WTC11 (cell line): Measurements from ENCODE around the gene MGRN1. TPM values are rescaled to one million over a fixed set of nuclear protein-coding genes. Genes with fewer than 3 reads are reported as not detected.

Experiments
- ATAC-seq: fragments of 200-7000 bp; cut with Tn5 transposase; 2 replicates; pipeline ENCODE4 v1.10.0; 2021; ENCODE audit warnings: mild to moderate bottlenecking, moderate library complexity
- CTCF ChIA-PET: fragments of 300-600 bp; sonication (Branson Sonifier 250); formaldehyde crosslinking; loops from one replicate; lab custom pipeline; 2021; ENCODE audit warnings: antibody characterized with exemption; lab: Charles Lee
- POLR2A ChIA-PET: fragments of 350-600 bp; sonication (Branson Sonifier 250); formaldehyde crosslinking; loops from one replicate; lab custom pipeline; 2021; ENCODE audit warnings: antibody characterized with exemption; lab: Charles Lee
- DNase-seq: peaks from one replicate; pipeline ENCODE4 v3.0.0; 2021; ENCODE audit warnings: low spot score
- H3K27ac Mint-ChIP-seq: 2 replicates; pipeline ENCODE4 v1.8.0; 2021; ENCODE audit warnings: mixed read lengths
- H3K27me3 Mint-ChIP-seq: 2 replicates; pipeline ENCODE4 v1.8.0; 2021; ENCODE audit warnings: low read depth, mild to moderate bottlenecking, moderate library complexity, mixed read lengths
- H3K36me3 Mint-ChIP-seq: 2 replicates; pipeline ENCODE4 v1.8.0; 2021; ENCODE audit warnings: mixed read lengths
- H3K4me1 Mint-ChIP-seq: 2 replicates; pipeline ENCODE4 v1.8.0; 2022; ENCODE audit warnings: mixed read lengths
- H3K4me3 Mint-ChIP-seq: 2 replicates; pipeline ENCODE4 v1.8.0; 2021; ENCODE audit warnings: mild to moderate bottlenecking, moderate library complexity, mixed read lengths
- H3K9me3 Mint-ChIP-seq: 2 replicates; pipeline ENCODE4 v1.8.0; 2021; ENCODE audit warnings: mixed read lengths
- ATF1 ChIP-seq: sonication (generic); formaldehyde crosslinking; IDR thresholded peaks from 2 replicates; pipeline ENCODE4 v1.8.1; 2023; ENCODE audit warnings: mild to moderate bottlenecking, moderate library complexity, missing genetic modification reagents
- ATF2 ChIP-seq: sonication (generic); formaldehyde crosslinking; IDR thresholded peaks from 2 replicates; pipeline ENCODE4 v1.8.1; 2022; ENCODE audit warnings: low read depth, missing genetic modification reagents, borderline replicate concordance
- ATF6 ChIP-seq: sonication (generic); formaldehyde crosslinking; IDR thresholded peaks from 2 replicates; pipeline ENCODE4 v1.8.1; 2023; ENCODE audit warnings: mild to moderate bottlenecking, missing genetic modification reagents
- CBFB ChIP-seq: sonication (generic); formaldehyde crosslinking; IDR thresholded peaks from 2 replicates; pipeline ENCODE4 v1.8.1; 2022; ENCODE audit warnings: mild to moderate bottlenecking, low read depth, missing genetic modification reagents
- CTCF ChIP-seq: fragments of 200-600 bp; IDR thresholded peaks from 2 replicates; pipeline ENCODE4 v1.8.0; 2022; ENCODE audit warnings: antibody characterized with exemption
- JAZF1 ChIP-seq: fragments of 250-450 bp; sonication (Bioruptor Pico); IDR thresholded peaks from 2 replicates; pipeline ENCODE4 v1.9.0; 2021; ENCODE audit warnings: moderate library complexity, mild to moderate bottlenecking, inconsistent platforms
- MXD4 ChIP-seq: fragments of 250-450 bp; sonication (Bioruptor Pico); IDR thresholded peaks from 2 replicates; pipeline ENCODE4 v1.8.0; 2021; ENCODE audit warnings: mild to moderate bottlenecking, moderate library complexity, borderline replicate concordance
- OVOL2 ChIP-seq: fragments of 250-450 bp; sonication (Bioruptor Pico); IDR thresholded peaks from 2 replicates; pipeline ENCODE4 v1.9.0; 2021; ENCODE audit warnings: mild to moderate bottlenecking, borderline replicate concordance
- RELA ChIP-seq: sonication (generic); formaldehyde crosslinking; IDR thresholded peaks from 2 replicates; pipeline ENCODE4 v1.8.1; 2022; ENCODE audit warnings: missing genetic modification reagents, mild to moderate bottlenecking, borderline replicate concordance
- SOX15 ChIP-seq: fragments of 250-450 bp; sonication (Bioruptor Pico); IDR thresholded peaks from 2 replicates; pipeline ENCODE4 v1.9.0; 2021; ENCODE audit warnings: mild to moderate bottlenecking
- TP53 ChIP-seq: sonication (generic); formaldehyde crosslinking; IDR thresholded peaks from 2 replicates; pipeline ENCODE4 v1.8.1; 2023; ENCODE audit warnings: mild to moderate bottlenecking, missing genetic modification reagents
- ZBTB21 ChIP-seq: sonication (generic); formaldehyde crosslinking; IDR thresholded peaks from 2 replicates; pipeline ENCODE4 v1.8.1; 2023; ENCODE audit warnings: mild to moderate bottlenecking, missing genetic modification reagents, borderline replicate concordance
- ZBTB43 ChIP-seq: sonication (generic); formaldehyde crosslinking; IDR thresholded peaks from 2 replicates; pipeline ENCODE4 v1.8.1; 2023; ENCODE audit warnings: mild to moderate bottlenecking, missing genetic modification reagents
- ZMAT4 ChIP-seq: fragments of 250-450 bp; sonication (Bioruptor Pico); IDR thresholded peaks from 2 replicates; pipeline ENCODE4 v1.9.0; 2021; ENCODE audit warnings: mild to moderate bottlenecking
- ZNF219 ChIP-seq: sonication (generic); formaldehyde crosslinking; IDR thresholded peaks from 2 replicates; pipeline ENCODE4 v1.8.0; 2023; ENCODE audit warnings: missing genetic modification reagents, mild to moderate bottlenecking, borderline replicate concordance
- ZNF317 ChIP-seq: sonication (generic); formaldehyde crosslinking; IDR thresholded peaks from 2 replicates; pipeline ENCODE4 v1.8.1; 2023; ENCODE audit warnings: low read depth, mild to moderate bottlenecking, moderate library complexity, missing genetic modification reagents, borderline replicate concordance
- total RNA-seq: library from RNA; stranded (reverse); gene quantifications from 3 replicates; pipeline ENCODE4 v1.2.3, GENCODE V29; 2021
- TF ChIP-seq, protein P1 (sequence below): fragments of 250-450 bp; sonication (Bioruptor Pico); IDR thresholded peaks from 2 replicates; pipeline ENCODE4 v2.1.2; 2022; ENCODE audit warnings: mild to moderate bottlenecking, moderate library complexity
- TF ChIP-seq, protein P2 (sequence below): sonication (generic); formaldehyde crosslinking; IDR thresholded peaks from 2 replicates; pipeline ENCODE4 v1.8.0; 2022; ENCODE audit warnings: mild to moderate bottlenecking, missing genetic modification reagents
- TF ChIP-seq, protein P3 (sequence below): sonication (generic); formaldehyde crosslinking; IDR thresholded peaks from 2 replicates; pipeline ENCODE4 v1.8.1; 2022; ENCODE audit warnings: low read depth, mild to moderate bottlenecking, moderate library complexity, missing genetic modification reagents, borderline replicate concordance

Gene MGRN1
- total RNA-seq, 1 experiment from 2014 or later, result 88.8 TPM

DNA sequence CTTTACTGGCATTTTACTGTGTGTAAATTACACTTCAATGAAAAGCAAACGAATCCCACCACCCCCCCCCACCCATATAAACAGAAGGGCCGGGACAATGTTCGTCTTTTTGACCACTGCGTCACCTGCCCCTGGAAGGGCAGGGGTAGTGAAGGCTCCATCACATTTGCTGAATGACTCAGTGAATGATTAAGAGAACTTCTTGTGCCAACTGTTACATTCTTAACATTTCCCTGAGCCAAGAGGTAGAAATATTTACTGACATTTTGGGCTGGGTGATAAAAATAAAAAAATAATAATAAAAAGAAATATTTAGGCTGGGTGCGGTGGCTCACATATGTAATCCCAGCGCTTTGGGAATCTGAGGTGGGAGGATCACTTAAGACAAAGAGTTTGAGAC lies 44.4 kb upstream of the MGRN1 start:
- CTCF ChIA-PET, result interaction anchor here (3.0 kb wide), 1 partner anchor 32 kb away, joined by 9 read pairs; no protein-coding TSS in a partner anchor
- Mint-ChIP-seq H3K4me1 (no peaks in the 10 kb centered on the region), H3K27ac (no peak overlapping the region), H3K27me3 (no peaks in the 10 kb centered on the region), H3K9me3 (no peaks in the 10 kb centered on the region), H3K4me3 (no peak overlapping the region), H3K36me3 (no peaks in the 10 kb centered on the region)
- DNase-seq, result no peak
- no peak for ATAC-seq
- POLR2A ChIA-PET, result no interaction called here
- TF ChIP-seq TP53 (CRISPR knock-in tag), result no peak
- no peak for TF ChIP-seq MXD4 (CRISPR knock-in tag)
- no peak for TF ChIP-seq ZBTB21 (CRISPR knock-in tag)
- no peak for TF ChIP-seq ZNF317 (CRISPR knock-in tag)
- no peak for TF ChIP-seq ATF2 (CRISPR knock-in tag)
- no peak for TF ChIP-seq JAZF1 (CRISPR knock-in tag)
- TF ChIP-seq SOX15 (CRISPR knock-in tag), result no peak
- TF ChIP-seq RELA (CRISPR knock-in tag), result no peak
- TF ChIP-seq CBFB (CRISPR knock-in tag), result no peak
- TF ChIP-seq, protein P1, sequence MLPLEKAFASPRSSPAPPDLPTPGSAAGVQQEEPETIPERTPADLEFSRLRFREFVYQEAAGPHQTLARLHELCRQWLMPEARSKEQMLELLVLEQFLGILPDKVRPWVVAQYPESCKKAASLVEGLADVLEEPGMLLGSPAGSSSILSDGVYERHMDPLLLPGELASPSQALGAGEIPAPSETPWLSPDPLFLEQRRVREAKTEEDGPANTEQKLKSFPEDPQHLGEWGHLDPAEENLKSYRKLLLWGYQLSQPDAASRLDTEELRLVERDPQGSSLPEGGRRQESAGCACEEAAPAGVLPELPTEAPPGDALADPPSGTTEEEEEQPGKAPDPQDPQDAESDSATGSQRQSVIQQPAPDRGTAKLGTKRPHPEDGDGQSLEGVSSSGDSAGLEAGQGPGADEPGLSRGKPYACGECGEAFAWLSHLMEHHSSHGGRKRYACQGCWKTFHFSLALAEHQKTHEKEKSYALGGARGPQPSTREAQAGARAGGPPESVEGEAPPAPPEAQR, result no peak
- no peak for TF ChIP-seq ZMAT4 (CRISPR knock-in tag)
- no peak for TF ChIP-seq ATF1 (CRISPR knock-in tag)
- TF ChIP-seq ATF6 (CRISPR knock-in tag), result no peak
- TF ChIP-seq CTCF, result no peak
- TF ChIP-seq ZNF219 (CRISPR knock-in tag), result no peak
- TF ChIP-seq, protein P2, sequence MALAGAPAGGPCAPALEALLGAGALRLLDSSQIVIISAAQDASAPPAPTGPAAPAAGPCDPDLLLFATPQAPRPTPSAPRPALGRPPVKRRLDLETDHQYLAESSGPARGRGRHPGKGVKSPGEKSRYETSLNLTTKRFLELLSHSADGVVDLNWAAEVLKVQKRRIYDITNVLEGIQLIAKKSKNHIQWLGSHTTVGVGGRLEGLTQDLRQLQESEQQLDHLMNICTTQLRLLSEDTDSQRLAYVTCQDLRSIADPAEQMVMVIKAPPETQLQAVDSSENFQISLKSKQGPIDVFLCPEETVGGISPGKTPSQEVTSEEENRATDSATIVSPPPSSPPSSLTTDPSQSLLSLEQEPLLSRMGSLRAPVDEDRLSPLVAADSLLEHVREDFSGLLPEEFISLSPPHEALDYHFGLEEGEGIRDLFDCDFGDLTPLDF (CRISPR knock-in tag), result no peak

DNA sequence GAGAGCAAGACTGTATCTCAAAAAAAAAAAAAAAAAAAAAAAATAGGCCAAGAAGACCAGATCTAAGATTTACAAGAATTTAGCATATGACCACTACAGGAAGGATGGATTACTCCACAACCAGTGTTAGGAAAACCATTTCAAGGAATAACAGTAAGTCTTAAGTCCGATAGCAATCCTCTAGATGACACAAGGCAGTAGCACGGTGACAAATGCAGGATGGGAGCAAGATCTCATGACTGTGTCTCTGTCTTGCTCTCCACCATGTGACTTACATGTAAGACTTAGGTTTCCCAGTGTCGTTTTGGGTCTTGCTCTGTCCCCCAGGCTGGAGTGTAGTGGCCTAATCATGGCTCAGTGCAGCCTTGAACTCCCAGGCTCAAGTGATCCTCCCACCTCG lies 40.7 kb upstream of the MGRN1 start:
- no peak overlapping the region for H3K27ac Mint-ChIP-seq
- H3K4me3 Mint-ChIP-seq, result no peak overlapping the region
- H3K4me1 Mint-ChIP-seq, result peaks cover 9% of the 10 kb centered on the region
- ChIA-PET CTCF (interaction anchor here (1.6 to 3.1 kb wide), 3 partner anchors 35 to 67 kb away, joined by 6 to 17 read pairs (median 10); partner anchors contain the start of gene MGRN1), POLR2A (interaction anchor here (0.6 to 0.7 kb wide), 2 partner anchors 110 to 250 kb away, joined by 5 to 6 read pairs; no protein-coding TSS in a partner anchor)
- peaks cover 13% of the 10 kb centered on the region for H3K9me3 Mint-ChIP-seq
- no peak for ATAC-seq
- peaks cover 7% of the 10 kb centered on the region for H3K27me3 Mint-ChIP-seq
- no peak for DNase-seq
- H3K36me3 Mint-ChIP-seq, result peaks cover 5% of the 10 kb centered on the region
- TF ChIP-seq, protein P3, sequence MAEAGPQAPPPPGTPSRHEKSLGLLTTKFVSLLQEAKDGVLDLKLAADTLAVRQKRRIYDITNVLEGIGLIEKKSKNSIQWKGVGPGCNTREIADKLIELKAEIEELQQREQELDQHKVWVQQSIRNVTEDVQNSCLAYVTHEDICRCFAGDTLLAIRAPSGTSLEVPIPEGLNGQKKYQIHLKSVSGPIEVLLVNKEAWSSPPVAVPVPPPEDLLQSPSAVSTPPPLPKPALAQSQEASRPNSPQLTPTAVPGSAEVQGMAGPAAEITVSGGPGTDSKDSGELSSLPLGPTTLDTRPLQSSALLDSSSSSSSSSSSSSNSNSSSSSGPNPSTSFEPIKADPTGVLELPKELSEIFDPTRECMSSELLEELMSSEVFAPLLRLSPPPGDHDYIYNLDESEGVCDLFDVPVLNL (CRISPR knock-in tag), result no peak
- TF ChIP-seq OVOL2 (CRISPR knock-in tag), result no peak
- no peak for TF ChIP-seq ZBTB43 (CRISPR knock-in tag)
